ENCODE measurements around the gene CDC42EP1.

CDC42EP1 gene

GRCh38 chr22:37616201-37617083, 56.2 kb downstream of the CDC42EP1 start:
- no peak for FAIRE-seq

- FAIRE-seq: no peak
Observed at GRCh38 chr22:37617431-37617830, 57.2 kb downstream of the CDC42EP1 start.

- FAIRE-seq: no peak
Observed at GRCh38 chr22:37618072-37618656, 57.9 kb downstream of the CDC42EP1 start.

- FAIRE-seq: no peak
Observed at GRCh38 chr22:37618674-37619073, 58.4 kb downstream of the CDC42EP1 start.

All from endometrium (tissue), 2 donors.